BLaER1 treated with 17β-estradiol and CSF1 and Interleukin-3, amounts not matched to agents 10 nM and 100 nM (cell line): Measurements from ENCODE around the gene MEN1.

Experiments
- H3K27ac ChIP-seq, 11 experiments: shearing (Covaris generic); formaldehyde crosslinking; 2 replicates each; pipeline ENCODE4 v1.8.1; 2022
- H3K27me3 ChIP-seq, 11 experiments: shearing (Covaris generic); formaldehyde crosslinking; 2 replicates each; pipeline ENCODE4 v1.8.1; 2022
- H3K36me3 ChIP-seq, 11 experiments: shearing (Covaris generic); formaldehyde crosslinking; 2 replicates each; pipeline ENCODE4 v1.8.1; 2022
- H3K4me1 ChIP-seq, 10 experiments: shearing (Covaris generic); formaldehyde crosslinking; 2 replicates each; pipeline ENCODE4 v1.8.1; 2022
- H3K4me2 ChIP-seq, 11 experiments: shearing (Covaris generic); formaldehyde crosslinking; 2 replicates each; pipeline ENCODE4 v1.8.1; 2022
- H3K4me3 ChIP-seq, 10 experiments: shearing (Covaris generic); formaldehyde crosslinking; 2 replicates each; pipeline ENCODE4 v1.8.1; 2022
- H3K9ac ChIP-seq, 11 experiments: shearing (Covaris generic); formaldehyde crosslinking; 2 replicates each; pipeline ENCODE4 v1.8.1; 2022
- H3K9me3 ChIP-seq, 11 experiments: shearing (Covaris generic); formaldehyde crosslinking; replicated peaks in 1 of 11; 2 replicates each; pipeline ENCODE4 v1.8.1; 2022
- H4K20me1 ChIP-seq, 11 experiments: shearing (Covaris generic); formaldehyde crosslinking; 2 replicates each; pipeline ENCODE4 v1.8.1; 2022
- Cebpa-rat ChIP-seq, 11 experiments: shearing (Covaris generic); IDR thresholded peaks; 2 replicates each; pipeline ENCODE4 v1.8.1; 2022

MEN1 gene

GRCh38 chr11:64777449-64778222 is 32.7 kb downstream of the MEN1 start:
- H3K27ac ChIP-seq, result peak overlapping the region; percentile 95 to 100 (median 99)
- H3K9me3 ChIP-seq, result no peaks in the 10 kb centered on the region
- H3K36me3 ChIP-seq, result peaks cover 45 to 49% (median 48%) of the 10 kb centered on the region in 11 experiments
- TF ChIP-seq Cebpa-rat (IDR thresholded peaks at IDR 0.05), result no peak
- H3K4me3 ChIP-seq, result peak overlapping the region; percentile 71 to 98 (median 92)
- H4K20me1 ChIP-seq, result peaks cover 49 to 53% (median 49%) of the 10 kb centered on the region in 11 experiments
- H3K9ac ChIP-seq, result peak overlapping the region; percentile 96 to 100 (median 99)
- no peaks in the 10 kb centered on the region for H3K27me3 ChIP-seq
- peak overlapping the region; percentile 92 to 98 (median 97) for H3K4me2 ChIP-seq
- peaks cover 52 to 62% (median 55%) of the 10 kb centered on the region in 10 experiments for H3K4me1 ChIP-seq

GRCh38 chr11:64776875-64777274 is 33.5 kb downstream of the MEN1 start:
- no peak for TF ChIP-seq Cebpa-rat (IDR thresholded peaks at IDR 0.05)
- peaks cover 51 to 57% (median 54%) of the 10 kb centered on the region in 11 experiments for H3K36me3 ChIP-seq
- peak overlapping the region; percentile 92 to 98 (median 97) for H3K4me2 ChIP-seq
- peak overlapping the region; percentile 96 to 100 (median 99) for H3K9ac ChIP-seq
- H4K20me1 ChIP-seq, result peaks cover 54 to 60% (median 57%) of the 10 kb centered on the region in 11 experiments
- no peaks in the 10 kb centered on the region for H3K9me3 ChIP-seq
- H3K4me1 ChIP-seq, result peaks cover 58 to 69% (median 61%) of the 10 kb centered on the region in 10 experiments
- no peaks in the 10 kb centered on the region for H3K27me3 ChIP-seq
- H3K27ac ChIP-seq, result peak overlapping the region in 10 of 11 experiments; percentile 97 to 100 (median 99); a peak in 19 of 22 replicates
- H3K4me3 ChIP-seq, result peak overlapping the region; percentile 71 to 98 (median 92)

GRCh38 chr11:64776425-64776824 is 33.9 kb downstream of the MEN1 start:
- Histone ChIP-seq H4K20me1 (peaks cover 58 to 65% (median 61%) of the 10 kb centered on the region in 11 experiments), H3K4me3 (peak overlapping the region; percentile 71 to 98 (median 92)), H3K9ac (peak overlapping the region; percentile 96 to 100 (median 99)), H3K36me3 (peaks cover 55 to 61% (median 58%) of the 10 kb centered on the region in 11 experiments), H3K27ac (peak overlapping the region in 7 of 11 experiments; percentile 97 to 100 (median 99); a peak in 8 of 22 replicates), H3K4me1 (peaks cover 63 to 74% (median 66%) of the 10 kb centered on the region in 10 experiments), H3K4me2 (peak overlapping the region; percentile 92 to 98 (median 97)), H3K27me3 (no peaks in the 10 kb centered on the region), H3K9me3 (no peaks in the 10 kb centered on the region)
- TF ChIP-seq Cebpa-rat (IDR thresholded peaks at IDR 0.05), result no peak

- peaks cover 81 to 88% (median 84%) of the 10 kb centered on the region in 11 experiments for H4K20me1 ChIP-seq
- peak overlapping the region in 8 of 11 experiments; percentile 9 to 100 (median 81); a peak in 12 of 22 replicates for H3K9ac ChIP-seq
Observed at GRCh38 chr11:64774144-64774543, 36.2 kb downstream of the MEN1 start.

GRCh38 chr11:64772303-64773018 is 37.9 kb downstream of the MEN1 start:
- Histone ChIP-seq H3K36me3 (peaks cover 94 to 100% (median 97%) of the 10 kb centered on the region in 11 experiments), H4K20me1 (peaks cover 96 to 100% (median 100%) of the 10 kb centered on the region in 11 experiments), H3K27me3 (no peaks in the 10 kb centered on the region), H3K9ac (peak overlapping the region; percentile 20 to 74 (median 63)), H3K4me1 (peaks cover 92 to 95% (median 95%) of the 10 kb centered on the region in 10 experiments), H3K9me3 (no peaks in the 10 kb centered on the region), H3K27ac (peak overlapping the region; percentile 45 to 77 (median 74); a peak in 21 of 22 replicates), H3K4me3 (peak overlapping the region; percentile 14 to 50 (median 38); a peak in 18 of 20 replicates), H3K4me2 (peak overlapping the region; percentile 75 to 98 (median 96))
- peak in 1 of 11 experiments; percentile 48; a peak in 1 of 22 replicates for TF ChIP-seq Cebpa-rat (IDR thresholded peaks at IDR 0.05)

More at GRCh38 chr11:64774144-64774543, 36.2 kb downstream of the MEN1 start:
- no peaks in the 10 kb centered on the region for H3K27me3 ChIP-seq
- H3K4me3 ChIP-seq, result peak overlapping the region in 7 of 10 experiments; percentile 9 to 46 (median 19); a peak in 7 of 20 replicates
- H3K4me2 ChIP-seq, result peak overlapping the region; percentile 75 to 98 (median 96)
- H3K4me1 ChIP-seq, result peaks cover 75 to 79% (median 78%) of the 10 kb centered on the region in 10 experiments
- no peaks in the 10 kb centered on the region for H3K9me3 ChIP-seq
- H3K27ac ChIP-seq, result peak overlapping the region in 5 of 11 experiments; percentile 24 to 77 (median 67); a peak in 4 of 22 replicates
- no peak for TF ChIP-seq Cebpa-rat (IDR thresholded peaks at IDR 0.05)
- peaks cover 78 to 84% (median 81%) of the 10 kb centered on the region in 11 experiments for H3K36me3 ChIP-seq

GRCh38 chr11:64771861-64772260 is 38.5 kb downstream of the MEN1 start:
- Histone ChIP-seq H3K4me3 (peak overlapping the region; percentile 6 to 50 (median 35); a peak in 16 of 20 replicates), H3K4me1 (peaks cover 96 to 100% (median 99%) of the 10 kb centered on the region in 10 experiments), H3K36me3 (peaks cover 94 to 100% (median 98%) of the 10 kb centered on the region in 11 experiments), H3K27me3 (no peaks in the 10 kb centered on the region), H3K9ac (peak overlapping the region; percentile 20 to 73 (median 59); a peak in 17 of 22 replicates), H4K20me1 (peaks cover 96 to 100% (median 100%) of the 10 kb centered on the region in 11 experiments), H3K27ac (peak overlapping the region; percentile 45 to 77 (median 74); a peak in 21 of 22 replicates), H3K4me2 (peak overlapping the region; percentile 75 to 98 (median 96)), H3K9me3 (no peaks in the 10 kb centered on the region)
- no peak for TF ChIP-seq Cebpa-rat (IDR thresholded peaks at IDR 0.05)

- Histone ChIP-seq H3K4me1 (peaks cover 88 to 99% (median 96%) of the 10 kb centered on the region in 10 experiments), H3K4me2 (peak overlapping the region in 6 of 11 experiments; percentile 19 to 97 (median 96); a peak in 7 of 22 replicates), H3K9me3 (no peaks in the 10 kb centered on the region), H3K9ac (peak overlapping the region in 2 of 11 experiments; percentile 30 to 36; a peak in 3 of 22 replicates), H3K27me3 (no peaks in the 10 kb centered on the region), H3K27ac (peak overlapping the region in 4 of 11 experiments; percentile 1 to 77 (median 32); a peak in 4 of 22 replicates), H4K20me1 (peaks cover 96 to 99% (median 98%) of the 10 kb centered on the region in 11 experiments), H3K36me3 (peaks cover 92 to 99% (median 96%) of the 10 kb centered on the region in 11 experiments), H3K4me3 (no peak overlapping the region)
- TF ChIP-seq Cebpa-rat (IDR thresholded peaks at IDR 0.05), result no peak
Observed at GRCh38 chr11:64770120-64770519, 40.2 kb downstream of the MEN1 start.

GRCh38 chr11:64769283-64769682 is 41.1 kb downstream of the MEN1 start:
- H3K27me3 ChIP-seq, result no peaks in the 10 kb centered on the region
- H3K4me3 ChIP-seq, result no peak overlapping the region
- no peaks in the 10 kb centered on the region for H3K9me3 ChIP-seq
- peaks cover 92 to 99% (median 96%) of the 10 kb centered on the region in 11 experiments for H3K36me3 ChIP-seq
- H3K9ac ChIP-seq, result peak overlapping the region in 6 of 11 experiments; percentile 1 to 39 (median 22); a peak in 8 of 22 replicates
- H3K4me1 ChIP-seq, result peaks cover 88 to 99% (median 96%) of the 10 kb centered on the region in 10 experiments
- TF ChIP-seq Cebpa-rat (IDR thresholded peaks at IDR 0.05), result no peak
- peak overlapping the region in 4 of 11 experiments; percentile 1 to 77 (median 30); a peak in 3 of 22 replicates for H3K27ac ChIP-seq
- H3K4me2 ChIP-seq, result peak overlapping the region in 10 of 11 experiments; percentile 12 to 97 (median 46); a peak in 13 of 22 replicates
- H4K20me1 ChIP-seq, result peaks cover 96 to 99% (median 98%) of the 10 kb centered on the region in 11 experiments
